ENCODE data around the gene AFF2. TPM values are rescaled to one million over a fixed set of nuclear protein-coding genes. Genes with fewer than 3 reads are reported as not detected.

The AFF2 gene
- total RNA-seq, 1 experiment from 2014 or later: 0.19 TPM

DNA sequence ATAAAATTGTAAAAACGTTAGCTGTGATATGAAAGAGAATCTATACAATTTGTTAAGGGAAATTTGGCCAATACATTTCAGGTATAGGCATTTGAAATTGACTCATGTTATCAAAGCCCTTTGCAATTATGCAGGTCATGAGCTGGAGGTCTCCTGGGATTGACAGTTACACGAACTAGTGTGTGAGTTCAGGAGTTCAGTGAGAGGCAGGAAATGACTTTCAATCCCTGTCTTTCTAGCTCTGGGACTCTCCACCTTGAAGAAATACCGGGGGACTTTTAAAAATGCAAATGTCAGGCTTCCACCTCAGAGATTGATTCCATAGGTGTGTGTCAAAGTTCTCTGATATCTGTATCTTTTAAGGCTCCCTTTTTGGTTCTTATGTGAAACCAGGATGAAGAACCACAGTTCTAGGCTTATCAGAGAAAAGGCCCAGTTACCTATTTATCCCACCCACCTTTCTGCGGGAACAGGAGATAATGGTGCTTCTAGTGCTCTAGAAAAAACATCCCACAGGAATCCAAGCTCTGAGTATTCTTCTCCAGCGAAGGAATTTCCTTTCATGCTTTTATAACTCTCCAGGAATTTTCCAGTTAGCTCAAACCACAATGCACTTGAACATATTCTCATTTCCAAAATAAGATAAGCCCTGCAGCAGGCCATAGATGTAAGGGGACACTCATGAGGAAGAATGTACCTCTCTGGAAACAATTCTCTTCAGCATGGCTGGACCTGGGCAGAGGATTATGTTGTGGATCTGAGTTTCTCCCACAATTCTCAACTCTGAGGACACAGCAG is 503.6 kb downstream of the AFF2 start:
- no peaks in the 10 kb centered on the region for H3K4me1 Mint-ChIP-seq (ENCODE audit: insufficient read depth, unreplicated experiment)
- no peak overlapping the region for H3K27ac Mint-ChIP-seq (ENCODE audit: low read depth, unreplicated experiment)
- H3K27me3 Mint-ChIP-seq (ENCODE audit: insufficient read depth, unreplicated experiment): no peaks in the 10 kb centered on the region
- no peak overlapping the region for H3K4me3 Mint-ChIP-seq (ENCODE audit: unreplicated experiment)
- CTCF ChIA-PET: no interaction called here
- POLR2A ChIA-PET: no interaction called here
- DNase-seq (ENCODE audit: unreplicated experiment): no peak
- intact Hi-C loops (cut with micrococcal nuclease): no loop called here
- no TSS peak for BruUV-seq (replicated peaks)
- peaks cover under 1% of the 10 kb centered on the region for H3K9me3 Mint-ChIP-seq (ENCODE audit: unreplicated experiment)
- no peaks in the 10 kb centered on the region for H3K36me3 Mint-ChIP-seq (ENCODE audit: insufficient read depth, unreplicated experiment)
- TF ChIP-seq, protein P1, sequence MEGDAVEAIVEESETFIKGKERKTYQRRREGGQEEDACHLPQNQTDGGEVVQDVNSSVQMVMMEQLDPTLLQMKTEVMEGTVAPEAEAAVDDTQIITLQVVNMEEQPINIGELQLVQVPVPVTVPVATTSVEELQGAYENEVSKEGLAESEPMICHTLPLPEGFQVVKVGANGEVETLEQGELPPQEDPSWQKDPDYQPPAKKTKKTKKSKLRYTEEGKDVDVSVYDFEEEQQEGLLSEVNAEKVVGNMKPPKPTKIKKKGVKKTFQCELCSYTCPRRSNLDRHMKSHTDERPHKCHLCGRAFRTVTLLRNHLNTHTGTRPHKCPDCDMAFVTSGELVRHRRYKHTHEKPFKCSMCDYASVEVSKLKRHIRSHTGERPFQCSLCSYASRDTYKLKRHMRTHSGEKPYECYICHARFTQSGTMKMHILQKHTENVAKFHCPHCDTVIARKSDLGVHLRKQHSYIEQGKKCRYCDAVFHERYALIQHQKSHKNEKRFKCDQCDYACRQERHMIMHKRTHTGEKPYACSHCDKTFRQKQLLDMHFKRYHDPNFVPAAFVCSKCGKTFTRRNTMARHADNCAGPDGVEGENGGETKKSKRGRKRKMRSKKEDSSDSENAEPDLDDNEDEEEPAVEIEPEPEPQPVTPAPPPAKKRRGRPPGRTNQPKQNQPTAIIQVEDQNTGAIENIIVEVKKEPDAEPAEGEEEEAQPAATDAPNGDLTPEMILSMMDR (IDR thresholded peaks at IDR 0.05; ENCODE audit: unreplicated experiment): no peak

DNA sequence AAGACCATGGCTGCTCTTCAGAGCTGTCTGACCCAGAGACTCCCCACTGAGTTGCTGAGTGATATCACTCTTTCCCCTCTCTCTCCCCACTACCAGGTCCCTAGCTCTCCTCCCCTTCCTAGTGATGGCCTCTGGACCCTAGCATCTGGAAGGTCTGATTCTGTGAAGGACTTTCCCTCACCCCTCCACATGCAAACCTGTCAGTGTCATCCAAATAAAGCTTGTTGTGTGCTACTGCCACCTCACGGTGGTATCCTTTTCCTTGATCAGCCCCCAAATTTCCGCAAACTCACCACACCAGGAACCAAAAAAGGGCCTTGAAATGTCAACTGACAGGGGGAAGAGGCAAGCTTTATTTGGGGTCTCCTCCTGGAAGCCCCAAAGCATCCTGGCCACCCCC is 504.5 kb downstream of the AFF2 start:
- CTCF ChIA-PET: no interaction called here
- no TSS peak for BruUV-seq (replicated peaks)
- Mint-ChIP-seq H3K27me3 (ENCODE audit: insufficient read depth, unreplicated experiment) (no peaks in the 10 kb centered on the region), H3K36me3 (ENCODE audit: insufficient read depth, unreplicated experiment) (no peaks in the 10 kb centered on the region), H3K27ac (ENCODE audit: low read depth, unreplicated experiment) (no peak overlapping the region), H3K4me3 (ENCODE audit: unreplicated experiment) (no peak overlapping the region), H3K4me1 (ENCODE audit: insufficient read depth, unreplicated experiment) (no peaks in the 10 kb centered on the region), H3K9me3 (ENCODE audit: unreplicated experiment) (no peaks in the 10 kb centered on the region)
- no peak for DNase-seq (ENCODE audit: unreplicated experiment)
- POLR2A ChIA-PET: no interaction called here
- intact Hi-C loops (cut with micrococcal nuclease): no loop called here
- TF ChIP-seq, protein P1 (IDR thresholded peaks at IDR 0.05; ENCODE audit: unreplicated experiment): no peak

DNA sequence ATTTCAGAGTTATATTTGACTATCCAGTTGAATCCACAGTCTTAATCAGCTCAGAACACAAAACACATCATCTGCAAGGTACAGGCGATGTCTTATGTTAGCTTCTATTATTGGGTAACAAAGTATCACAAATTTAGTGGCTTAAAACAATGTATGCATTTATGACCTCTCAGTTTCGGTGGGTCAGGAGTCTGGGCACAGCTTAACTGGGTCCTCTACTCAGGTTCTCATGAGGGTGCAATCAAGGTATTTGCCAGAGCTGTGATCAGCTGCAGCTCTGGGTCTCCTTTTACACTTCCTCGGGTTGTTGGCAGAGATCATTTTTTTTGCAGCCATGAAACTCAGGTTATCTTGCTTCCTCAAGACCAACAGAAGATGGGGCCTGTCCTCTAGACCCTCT is 505.8 kb downstream of the AFF2 start:
- intact Hi-C loops (cut with micrococcal nuclease): no loop called here
- H3K9me3 Mint-ChIP-seq (ENCODE audit: unreplicated experiment): no peaks in the 10 kb centered on the region
- BruUV-seq (replicated peaks): no TSS peak
- TF ChIP-seq, protein P1 (IDR thresholded peaks at IDR 0.05; ENCODE audit: unreplicated experiment): no peak
- no peak overlapping the region for H3K4me3 Mint-ChIP-seq (ENCODE audit: unreplicated experiment)
- POLR2A ChIA-PET: no interaction called here
- no peaks in the 10 kb centered on the region for H3K27me3 Mint-ChIP-seq (ENCODE audit: insufficient read depth, unreplicated experiment)
- CTCF ChIA-PET: interaction anchor here (0.7 kb wide), 1 partner anchor 716 kb away, joined by 3 read pairs; no protein-coding TSS in a partner anchor
- H3K36me3 Mint-ChIP-seq (ENCODE audit: insufficient read depth, unreplicated experiment): no peaks in the 10 kb centered on the region
- no peak for DNase-seq (ENCODE audit: unreplicated experiment)
- H3K4me1 Mint-ChIP-seq (ENCODE audit: insufficient read depth, unreplicated experiment): no peaks in the 10 kb centered on the region
- no peak overlapping the region for H3K27ac Mint-ChIP-seq (ENCODE audit: low read depth, unreplicated experiment)

DNA sequence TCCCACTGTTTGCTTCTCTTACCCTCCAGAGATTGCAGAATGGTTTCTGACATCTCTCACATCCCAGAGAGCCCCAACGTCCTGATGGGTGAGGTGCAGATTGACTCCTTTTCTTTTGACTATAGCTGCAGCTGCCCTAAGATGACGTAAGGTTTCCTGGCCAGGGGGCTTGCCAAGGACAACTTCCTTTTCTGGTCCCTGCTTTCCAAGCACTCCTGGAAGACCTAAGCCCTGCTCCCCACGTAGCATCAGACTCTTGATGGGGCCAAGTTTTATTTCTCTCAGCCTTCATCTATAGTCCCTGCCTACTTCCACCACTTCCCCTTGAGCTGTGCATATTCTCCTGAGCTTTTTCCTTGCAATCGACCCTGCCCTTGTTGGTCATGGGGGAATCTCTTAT is 507.0 kb downstream of the AFF2 start:
- ChIA-PET CTCF (interaction anchor here (0.7 kb wide), 1 partner anchor 33 kb away, joined by 4 read pairs; no protein-coding TSS in a partner anchor), POLR2A (no interaction called here)
- no TSS peak for BruUV-seq (replicated peaks)

More for the DNA sequence above, 507.0 kb downstream of the AFF2 start:
- Mint-ChIP-seq H3K36me3 (ENCODE audit: insufficient read depth, unreplicated experiment) (no peaks in the 10 kb centered on the region), H3K4me1 (ENCODE audit: insufficient read depth, unreplicated experiment) (no peaks in the 10 kb centered on the region), H3K27me3 (ENCODE audit: insufficient read depth, unreplicated experiment) (no peaks in the 10 kb centered on the region), H3K4me3 (ENCODE audit: unreplicated experiment) (no peak overlapping the region), H3K9me3 (ENCODE audit: unreplicated experiment) (peaks cover 3% of the 10 kb centered on the region), H3K27ac (ENCODE audit: low read depth, unreplicated experiment) (no peak overlapping the region)
- TF ChIP-seq, protein P1 (IDR thresholded peaks at IDR 0.05; ENCODE audit: unreplicated experiment): no peak
- DNase-seq (ENCODE audit: unreplicated experiment): no peak
- intact Hi-C loops (cut with micrococcal nuclease): no loop called here
